Right cardiac atrium (tissue), 5 donors: Measurements from ENCODE around the gene FAM149B1. TPM values are rescaled to one million over a fixed set of nuclear protein-coding genes. Genes with fewer than 3 reads are reported as not detected.
"Not testable (repeated sequence)": the region's sequence is repeated elsewhere in the genome, so short reads cannot be mapped to it uniquely, and the experiment has no call there.

ENCODE experiments used
- ATAC-seq, 2 donors: fragments of 200-7000 bp; cut with Tn5 transposase; one replicate each; pipeline versions ENCODE4 v1.8.0 to v1.9.1; 2020; ENCODE audit warnings: moderate library complexity in 2 of 2, mild to moderate bottlenecking in 1 of 2
- DNase-seq, 3 donors: peaks; one replicate each; pipeline ENCODE4 v3.0.0-alpha.2; 2020
- H3K27ac ChIP-seq: one replicate; pipeline ENCODE4 v1.5.1; 2013; ENCODE audit warnings: mild to moderate bottlenecking, low read length, control low read depth, moderate library complexity
- H3K27me3 ChIP-seq: one replicate; pipeline ENCODE4 v1.6.1; 2013; ENCODE audit not compliant: control insufficient read depth, insufficient read depth
- H3K4me1 ChIP-seq: one replicate; pipeline ENCODE4 v1.6.1; 2013; ENCODE audit warnings: low read length; ENCODE audit not compliant: control insufficient read depth, insufficient read depth
- H3K4me3 ChIP-seq: one replicate; pipeline ENCODE4 v1.5.1; 2013; ENCODE audit warnings: low read length, control low read depth
- H3K9me3 ChIP-seq: one replicate; pipeline ENCODE4 v1.6.1; 2013; ENCODE audit warnings: low read length; ENCODE audit not compliant: control insufficient read depth
- WGBS: extraction: QIAGEN DNeasy Blood & Tissue Kit; methylation state at CpG from one replicate; pipeline ENCODE4 v1.1.7; 2013; 5-methylcytosine and 5-hydroxymethylcytosine counted together
- intact Hi-C, 4 donors: fragments of 100-400 bp; cut with DNase I; formaldehyde crosslinking; loops; one replicate each; pipeline versions ENCODE4 v1.11.0 to v1.14.0; 2022 to 2023
- polyA plus RNA-seq: library from polyadenylated mRNA; stranded (reverse); fragments of 200-250 nt; gene quantifications from one replicate; pipeline ENCODE4 v1.2.3, GENCODE V29; 2013
- total RNA-seq, 4 donors: library from RNA; stranded (reverse); fragmentation: NEBNext Ultra II Directional; extraction: Animal tissue kit (Norgen Biotek cat#: 25700); gene quantifications; one replicate each; pipeline ENCODE4 v1.2.1, GENCODE V29; 2021
- donor health status: healthy with polysubstance abuse.
- donor health status: DM: no; HTN: yes; CAD: no.
- donor health status: DM: no; HTN: no; CAD: no.
- donor health status: DM: no; HTN: yes; CAD: no; lungs with severe emphysema.
- donor health status: DM: yes; HTN: yes; CAD: no.

Gene FAM149B1
- total and polyA plus RNA-seq, 5 donors, result 11.6 to 17.5 (median 16.0) TPM

DNA sequence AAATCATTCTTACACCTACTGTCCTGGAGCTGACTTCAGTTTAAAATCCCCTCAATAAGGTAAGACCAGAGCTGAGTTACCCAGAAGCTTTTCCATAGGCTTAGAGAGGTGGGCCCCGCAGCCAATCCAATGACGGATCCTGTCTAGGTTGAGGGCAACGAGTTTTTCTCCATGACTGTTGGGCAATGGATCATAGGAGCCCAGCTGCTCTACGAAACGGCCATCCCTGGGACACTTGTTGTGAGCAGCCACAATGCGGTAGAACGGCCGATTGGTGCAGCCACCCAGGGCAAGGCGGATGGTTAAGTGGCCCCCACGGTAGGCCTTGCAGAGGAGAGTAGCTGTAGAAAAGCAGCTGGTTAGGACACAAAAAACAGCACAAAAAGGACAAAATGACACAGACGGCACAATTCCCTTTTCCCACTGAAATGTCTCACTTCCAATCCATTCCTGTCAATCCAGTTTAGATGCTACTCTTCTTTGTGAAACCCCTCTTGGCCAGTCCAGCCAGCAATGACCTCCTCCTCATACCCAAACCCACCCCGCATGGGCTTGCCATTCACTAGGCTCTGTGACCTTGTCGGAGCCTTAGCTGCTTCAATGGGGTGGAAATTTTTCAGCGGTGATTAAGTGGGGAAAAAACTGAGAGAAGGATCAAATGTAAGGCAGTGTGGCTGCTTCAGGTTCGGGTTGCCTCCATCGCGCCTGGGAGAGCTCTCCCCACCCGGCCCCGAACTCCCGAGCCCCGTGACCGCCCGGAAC, 83.9 kb downstream of the FAM149B1 start:
- no peaks in the 10 kb centered on the region for H3K27me3 ChIP-seq
- intact Hi-C loops, result no loop called here
- peak overlapping the region; percentile 73 for H3K27ac ChIP-seq
- 19% methylated on average over 23 of the region's 23 CpGs for WGBS
- peaks cover 4% of the 10 kb centered on the region for H3K4me1 ChIP-seq
- ATAC-seq (peak; percentile 76 to 83), DNase-seq (no peak)
- H3K9me3 ChIP-seq, result no peaks in the 10 kb centered on the region
- peak overlapping the region; percentile 63 for H3K4me3 ChIP-seq

GRCh38 chr10:73252445-73253224, 84.7 kb downstream of the FAM149B1 start, which contains the start of gene MRPS16:
MRPS16 (minus strand) TSS chr10:73252644; CDS start chr10:73252482, 162 bp downstream.
- no peaks in the 10 kb centered on the region for H3K9me3 ChIP-seq
- DNase-seq (peak; percentile 93 to 97 (median 95)), ATAC-seq (peak; percentile 98 to 99)
- intact Hi-C loops, result no loop called here
- H3K4me3 ChIP-seq, result peak within 1 kb of the TSS; percentile 63
- peaks cover 4% of the 10 kb centered on the region for H3K4me1 ChIP-seq
- H3K27me3 ChIP-seq, result no peaks in the 10 kb centered on the region
- peak within 1 kb of the TSS; percentile 89 for H3K27ac ChIP-seq
- under 1% methylated on average over 51 of the region's 51 CpGs for WGBS

DNA sequence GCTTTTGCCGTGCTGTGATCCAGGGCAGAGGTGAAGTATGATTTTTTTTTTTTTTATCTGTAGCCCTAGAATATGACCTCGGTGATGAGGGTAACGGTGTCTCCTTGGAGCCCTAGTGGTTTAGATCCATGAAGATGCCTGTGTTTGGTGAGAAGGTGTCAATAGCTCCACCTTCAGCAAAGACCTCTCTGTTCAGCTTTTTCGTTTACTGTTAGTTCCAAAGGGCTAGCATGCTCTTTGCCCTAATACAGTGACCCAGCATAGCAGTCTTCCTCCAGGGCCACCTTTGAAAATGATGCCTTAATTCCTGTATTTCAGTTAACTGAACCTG, 85.3 kb downstream of the FAM149B1 start:
- WGBS, result 2% methylated on average over 4 of the region's 4 CpGs
- Histone ChIP-seq H3K27me3 (no peaks in the 10 kb centered on the region), H3K27ac (peak overlapping the region; percentile 89), H3K4me3 (peak overlapping the region; percentile 63), H3K9me3 (no peaks in the 10 kb centered on the region), H3K4me1 (peaks cover 4% of the 10 kb centered on the region)
- ATAC-seq (no peak), DNase-seq (no peak)
- intact Hi-C loops, result no loop called here

DNA sequence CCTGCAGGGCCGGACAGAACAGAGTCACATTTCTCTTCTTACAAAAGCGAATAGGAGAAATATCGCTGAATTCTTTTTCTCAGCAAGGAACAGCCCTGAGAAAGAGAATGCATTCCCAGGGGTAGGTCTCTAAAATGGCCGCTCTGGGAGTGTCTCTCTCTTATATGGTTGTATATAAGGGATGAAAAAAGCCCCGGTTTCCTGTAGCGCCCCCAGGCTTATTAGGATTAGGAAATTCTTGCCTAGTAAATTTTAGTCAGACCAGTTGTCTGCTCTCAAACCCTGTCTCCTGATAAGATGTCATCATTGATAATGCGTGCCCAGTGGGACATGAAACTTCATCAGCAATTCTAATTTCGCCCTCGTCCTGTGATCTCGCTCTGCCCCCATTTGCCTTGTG, 90.7 kb downstream of the FAM149B1 start:
- H3K27me3 ChIP-seq, H3K4me1 ChIP-seq, intact Hi-C loops, DNase-seq, ATAC-seq, H3K4me3 ChIP-seq, H3K9me3 ChIP-seq, H3K27ac ChIP-seq: not testable (repeated sequence)
- WGBS, result 96% methylated on average over 10 of the region's 10 CpGs

GRCh38 chr10:73261362-73261995, 93.6 kb downstream of the FAM149B1 start:
- Histone ChIP-seq H3K4me3 (no peak overlapping the region), H3K27ac (no peak overlapping the region), H3K27me3 (no peaks in the 10 kb centered on the region), H3K4me1 (no peaks in the 10 kb centered on the region), H3K9me3 (no peaks in the 10 kb centered on the region)
- intact Hi-C loops, result no loop called here
- WGBS, result 86% methylated on average over 9 of the region's 9 CpGs
- DNase-seq (no peak), ATAC-seq (no peak)

DNA sequence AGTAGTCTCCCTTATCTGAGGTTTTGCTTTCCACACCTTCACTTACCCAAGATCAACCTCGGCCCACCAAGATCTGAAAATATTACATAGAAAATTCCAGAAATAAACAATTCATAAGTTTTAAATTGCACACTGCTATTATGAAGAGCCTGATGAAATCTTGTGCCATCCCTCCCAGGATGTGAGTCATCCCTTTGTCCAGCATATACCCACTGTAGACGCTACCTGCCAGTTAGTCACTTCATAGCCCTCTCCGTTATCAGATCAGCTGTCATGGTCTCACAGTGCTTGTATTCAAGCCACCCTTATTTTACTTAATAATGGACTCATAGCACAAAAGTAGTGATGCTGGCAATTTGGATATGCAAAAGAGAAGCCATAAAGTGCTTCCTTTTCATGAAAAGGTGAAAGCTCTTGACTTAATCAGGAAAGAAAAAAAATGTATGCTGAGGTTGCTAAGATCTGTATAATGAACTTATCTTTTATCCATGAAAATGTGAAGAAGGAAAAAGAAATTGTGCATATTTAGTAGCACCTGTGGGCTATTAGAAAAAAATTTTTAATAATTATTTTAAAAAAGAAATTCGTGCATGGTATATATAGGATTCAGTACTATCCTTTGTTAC, 94.3 kb downstream of the FAM149B1 start:
- intact Hi-C loops, result no loop called here
- Histone ChIP-seq H3K4me1 (no peaks in the 10 kb centered on the region), H3K4me3 (no peak overlapping the region), H3K27ac (no peak overlapping the region), H3K27me3 (no peaks in the 10 kb centered on the region), H3K9me3 (no peaks in the 10 kb centered on the region)
- WGBS, result 57% methylated on average over 4 of the region's 4 CpGs
- DNase-seq (no peak), ATAC-seq (no peak)

- Histone ChIP-seq H3K27me3 (no peaks in the 10 kb centered on the region), H3K4me3 (no peak overlapping the region), H3K9me3 (no peaks in the 10 kb centered on the region), H3K27ac (no peak overlapping the region), H3K4me1 (no peaks in the 10 kb centered on the region)
- intact Hi-C loops, result no loop called here
- WGBS, result 75% methylated on average over 5 of the region's 5 CpGs
- ATAC-seq (no peak), DNase-seq (no peak)
Measured at GRCh38 chr10:73262880-73263555, 95.1 kb downstream of the FAM149B1 start.

- H3K9me3 ChIP-seq, result no peaks in the 10 kb centered on the region
- DNase-seq (no peak), ATAC-seq (no peak)
- 46% methylated on average over 1 of the region's 1 CpG for WGBS
- intact Hi-C loops, result no loop called here
- no peak overlapping the region for H3K4me3 ChIP-seq
- H3K4me1 ChIP-seq, result no peaks in the 10 kb centered on the region
- no peaks in the 10 kb centered on the region for H3K27me3 ChIP-seq
- H3K27ac ChIP-seq, result no peak overlapping the region
Measured at GRCh38 chr10:73263693-73264347, 95.9 kb downstream of the FAM149B1 start.

DNA sequence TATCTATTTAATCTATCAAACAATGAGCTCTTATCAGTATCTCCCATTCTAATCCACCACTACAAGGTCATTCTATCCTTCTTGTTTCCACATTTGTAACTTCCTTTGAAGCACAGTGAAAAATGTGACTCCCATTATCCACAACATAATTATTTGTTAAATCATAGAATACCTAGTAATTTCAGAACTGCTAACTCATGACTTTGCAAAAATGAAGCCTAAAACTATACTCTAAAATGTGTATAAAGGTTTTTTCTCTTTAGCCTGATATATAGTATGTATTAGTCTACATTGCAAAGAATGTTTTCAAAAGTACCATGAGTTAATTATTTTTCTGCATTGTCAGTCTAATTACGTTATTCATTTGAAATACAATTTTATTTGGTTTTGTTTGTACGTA, 96.5 kb downstream of the FAM149B1 start:
- ATAC-seq, result no peak
- intact Hi-C loops, result no loop called here
- no peaks in the 10 kb centered on the region for H3K27me3 ChIP-seq

GRCh38 chr10:73281097-73281496, 113.2 kb downstream of the FAM149B1 start:
- DNase-seq, result no peak
- no peaks in the 10 kb centered on the region for H3K9me3 ChIP-seq
- H3K4me1 ChIP-seq, result no peaks in the 10 kb centered on the region
- no peaks in the 10 kb centered on the region for H3K27me3 ChIP-seq
- intact Hi-C loops, result no loop called here
- no peak overlapping the region for H3K4me3 ChIP-seq
- 84% methylated on average over 3 of the region's 3 CpGs for WGBS
- no peak for ATAC-seq
- H3K27ac ChIP-seq, result no peak overlapping the region

More for the DNA sequence above, 96.5 kb downstream of the FAM149B1 start:
- no peak overlapping the region for H3K4me3 ChIP-seq
- no peaks in the 10 kb centered on the region for H3K9me3 ChIP-seq
- no peaks in the 10 kb centered on the region for H3K4me1 ChIP-seq
- no peak overlapping the region for H3K27ac ChIP-seq
- WGBS, result 88% methylated on average over 2 of the region's 2 CpGs
- no peak for DNase-seq
